Hair follicular keratinocyte (primary cell): ENCODE results near the gene DYNC1H1. TPM values are rescaled to one million over a fixed set of nuclear protein-coding genes. Genes with fewer than 3 reads are reported as not detected.

Source experiments
- total RNA-seq: library from RNA; depleted of rRNA; stranded (reverse); fragments of >200 nt; gene quantifications from 2 replicates; pipeline ENCODE4 v1.2.3, GENCODE V29; 2015

The DYNC1H1 gene
- 273 and 313 TPM in 2 replicates for total RNA-seq

DNA sequence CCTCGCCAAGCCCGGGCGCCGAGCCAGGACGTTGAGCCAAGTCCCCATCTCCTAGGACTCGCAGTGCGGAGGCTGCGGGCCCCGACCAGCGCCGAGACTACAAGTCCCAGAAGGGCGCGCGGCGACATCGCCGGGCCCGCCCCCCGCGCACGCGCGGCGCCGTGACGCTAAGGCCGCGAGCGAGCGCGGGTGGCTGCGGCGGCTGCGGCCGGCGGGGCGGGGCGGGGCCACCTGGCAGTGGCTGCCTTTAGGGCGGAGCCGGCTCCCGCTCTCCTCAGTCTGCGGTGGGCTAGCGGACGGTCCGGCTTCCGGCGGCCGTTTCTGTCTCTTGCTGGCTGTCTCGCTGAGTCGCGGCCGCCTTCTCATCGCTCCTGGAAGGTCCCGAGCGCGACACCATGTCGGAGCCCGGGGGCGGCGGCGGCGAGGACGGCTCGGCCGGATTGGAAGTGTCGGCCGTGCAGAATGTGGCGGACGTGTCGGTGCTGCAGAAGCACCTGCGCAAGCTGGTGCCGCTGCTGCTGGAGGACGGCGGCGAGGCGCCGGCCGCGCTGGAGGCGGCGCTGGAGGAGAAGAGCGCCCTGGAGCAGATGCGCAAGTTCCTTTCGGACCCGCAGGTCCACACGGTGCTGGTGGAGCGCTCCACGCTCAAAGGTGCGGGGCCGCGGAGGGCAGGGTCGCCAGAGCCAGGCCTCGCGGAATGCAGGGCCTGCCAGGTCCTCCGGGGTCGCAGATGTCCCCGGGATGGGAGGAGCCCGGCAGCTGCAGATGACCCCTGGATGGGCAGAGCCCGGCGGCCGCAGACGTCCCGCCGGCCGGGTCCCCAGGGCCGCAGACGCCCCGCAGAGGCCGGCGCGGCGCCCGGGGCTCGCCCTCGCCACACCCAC, at the start of gene DYNC1H1:
TSS of gene DYNC1H1 (plus strand) at position 277 of the 884 bp plus-strand sequence. CDS start at position 396, 119 bp downstream.

DNA sequence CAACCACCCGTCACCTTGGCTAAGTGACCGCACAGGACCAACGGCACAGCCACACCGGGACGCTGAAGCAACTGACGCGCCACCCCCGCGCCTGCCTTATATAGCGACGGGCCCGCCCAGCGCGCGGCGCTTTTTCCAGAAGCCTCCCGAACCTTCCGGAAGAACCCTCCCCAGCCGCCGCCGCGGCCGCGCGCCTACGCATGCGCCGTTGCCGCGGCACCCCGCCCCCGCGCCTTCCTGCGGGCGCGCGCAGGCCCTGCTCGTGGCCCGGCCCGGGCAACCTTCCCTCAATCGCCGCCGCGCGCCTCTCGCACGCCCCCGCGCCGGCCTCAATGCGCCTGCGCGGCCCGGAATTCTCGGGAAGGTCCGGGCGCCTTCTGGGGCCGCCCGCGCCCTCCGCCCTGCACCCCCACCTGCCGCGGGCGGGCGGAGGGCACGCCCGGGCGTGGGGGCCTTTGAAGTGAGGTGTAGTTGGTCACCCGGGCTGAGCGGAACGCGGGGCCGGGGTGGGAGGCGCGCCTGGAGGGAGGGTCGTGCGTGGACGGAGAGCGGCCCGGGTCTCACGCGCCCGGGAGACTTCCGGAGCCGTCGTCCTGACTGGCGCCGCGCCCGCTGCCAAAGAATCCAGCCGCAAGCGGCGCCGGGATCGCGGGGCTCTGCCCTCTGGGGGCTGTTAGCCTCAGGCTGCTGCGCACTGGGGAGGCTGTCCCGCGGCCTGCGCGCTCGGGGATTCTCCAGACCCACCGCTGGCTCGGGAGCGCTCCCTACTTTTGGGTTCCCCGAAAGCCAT, 122.8 kb downstream of the DYNC1H1 start, which contains the start of gene HSP90AA1:
TSS of gene HSP90AA1 (minus strand) at position 73 of the 790 bp plus-strand sequence. CDS start 666 bp downstream, outside the sequence.

Other genes with a start within 250 kb of the DYNC1H1 start
- gene PPP2R5C, start 202.9 kb upstream of the DYNC1H1 start, total RNA-seq = 66.2 and 69.6 TPM in 2 replicates
- 328 and 859 TPM in 2 replicates for gene HSP90AA1, start 122.5 kb downstream of the DYNC1H1 start, total RNA-seq
- gene WDR20, start 175.3 kb downstream of the DYNC1H1 start, total RNA-seq = 12.3 and 16.9 TPM in 2 replicates